Mucosa of descending colon (tissue), 3 donors: ENCODE measurements around the gene TMEM108. TPM values are rescaled to one million over a fixed set of nuclear protein-coding genes. Genes with fewer than 3 reads are reported as not detected.

Experiments used
- ATAC-seq: fragments of 200-7000 bp; cut with Tn5 transposase; one replicate; pipeline ENCODE4 v1.9.1; 2020; ENCODE audit warnings: mild to moderate bottlenecking, moderate library complexity
- DNase-seq, 3 donors: peaks; one replicate each; pipeline ENCODE4 v3.0.0-alpha.2; 2020
- H3K36me3 ChIP-seq: fragments of 200-600 bp; one replicate; pipeline ENCODE4 v1.8.0; 2021; ENCODE audit warnings: low read depth, mild to moderate bottlenecking
- H3K4me1 ChIP-seq: fragments of 200-600 bp; one replicate; pipeline ENCODE4 v1.8.0; 2021; ENCODE audit warnings: low read depth, mild to moderate bottlenecking
- H3K4me3 ChIP-seq: fragments of 200-600 bp; one replicate; pipeline ENCODE4 v1.8.0; 2021; ENCODE audit warnings: mild to moderate bottlenecking
- H3K9me3 ChIP-seq: fragments of 200-600 bp; one replicate; pipeline ENCODE4 v1.8.0; 2021; ENCODE audit warnings: mild to moderate bottlenecking
- intact Hi-C, 2 donors: fragments of 100-400 bp; cut with DNase I in 1 of 2; cut with micrococcal nuclease in 1 of 2; formaldehyde crosslinking; loops; one replicate each; pipeline versions ENCODE4 v1.11.0 to v1.11.1; 2022; cut with DNase I, micrococcal nuclease
- total RNA-seq, 3 donors: library from RNA; stranded (reverse); fragmentation: NEBNext Ultra II Directional in 2 of 3; extraction: Animal tissue kit (Norgen Biotek cat#: 25700) in 2 of 3; gene quantifications; one replicate each; pipeline versions ENCODE4 v1.2.1 to v1.2.4, GENCODE V29; 2021 to 2023
- TF ChIP-seq, protein P1 (sequence below): fragments of 200-600 bp; IDR thresholded peaks from one replicate; pipeline ENCODE4 v1.8.0; 2022; ENCODE audit warnings: antibody characterized with exemption, mild to moderate bottlenecking
- donor health status: DM: no; HTN: no; CAD: no; lungs with moderate emphysema.
- donor health status: DM: no; HTN: no; CAD: no.
- donor health status: DM: no; HTN: yes; CAD: no.

Gene TMEM108
- total RNA-seq, 3 donors from 2014 or later: 0.72 to 3.4 (median 1.1) TPM

DNA sequence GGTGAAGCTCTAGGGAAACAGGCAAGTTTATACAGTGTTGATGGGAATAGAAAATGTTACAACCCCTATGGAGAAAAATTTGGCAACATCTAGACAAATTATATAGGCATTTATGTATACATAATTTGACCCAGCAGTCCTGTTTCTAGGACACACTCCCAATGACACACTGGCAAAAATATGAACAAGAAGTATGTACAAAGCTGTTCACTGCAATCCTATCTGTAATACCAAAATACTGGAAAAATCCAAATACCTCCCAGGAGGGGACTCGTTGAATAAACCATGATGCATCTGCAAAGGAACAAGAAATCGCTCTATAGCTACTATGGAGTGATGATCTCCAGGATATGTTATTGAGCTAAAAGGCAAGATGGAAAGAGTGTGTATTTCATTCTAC lies 370.2 kb downstream of the TMEM108 start:
- intact Hi-C loops: no loop called here
- no peak for DNase-seq
- H3K4me3 ChIP-seq: no peak overlapping the region
- no peak for ATAC-seq
- H3K4me1 ChIP-seq: peaks cover 3% of the 10 kb centered on the region
- TF ChIP-seq, protein P1, sequence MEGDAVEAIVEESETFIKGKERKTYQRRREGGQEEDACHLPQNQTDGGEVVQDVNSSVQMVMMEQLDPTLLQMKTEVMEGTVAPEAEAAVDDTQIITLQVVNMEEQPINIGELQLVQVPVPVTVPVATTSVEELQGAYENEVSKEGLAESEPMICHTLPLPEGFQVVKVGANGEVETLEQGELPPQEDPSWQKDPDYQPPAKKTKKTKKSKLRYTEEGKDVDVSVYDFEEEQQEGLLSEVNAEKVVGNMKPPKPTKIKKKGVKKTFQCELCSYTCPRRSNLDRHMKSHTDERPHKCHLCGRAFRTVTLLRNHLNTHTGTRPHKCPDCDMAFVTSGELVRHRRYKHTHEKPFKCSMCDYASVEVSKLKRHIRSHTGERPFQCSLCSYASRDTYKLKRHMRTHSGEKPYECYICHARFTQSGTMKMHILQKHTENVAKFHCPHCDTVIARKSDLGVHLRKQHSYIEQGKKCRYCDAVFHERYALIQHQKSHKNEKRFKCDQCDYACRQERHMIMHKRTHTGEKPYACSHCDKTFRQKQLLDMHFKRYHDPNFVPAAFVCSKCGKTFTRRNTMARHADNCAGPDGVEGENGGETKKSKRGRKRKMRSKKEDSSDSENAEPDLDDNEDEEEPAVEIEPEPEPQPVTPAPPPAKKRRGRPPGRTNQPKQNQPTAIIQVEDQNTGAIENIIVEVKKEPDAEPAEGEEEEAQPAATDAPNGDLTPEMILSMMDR: no peak
- H3K36me3 ChIP-seq: no peaks in the 10 kb centered on the region
- H3K9me3 ChIP-seq: no peaks in the 10 kb centered on the region

DNA sequence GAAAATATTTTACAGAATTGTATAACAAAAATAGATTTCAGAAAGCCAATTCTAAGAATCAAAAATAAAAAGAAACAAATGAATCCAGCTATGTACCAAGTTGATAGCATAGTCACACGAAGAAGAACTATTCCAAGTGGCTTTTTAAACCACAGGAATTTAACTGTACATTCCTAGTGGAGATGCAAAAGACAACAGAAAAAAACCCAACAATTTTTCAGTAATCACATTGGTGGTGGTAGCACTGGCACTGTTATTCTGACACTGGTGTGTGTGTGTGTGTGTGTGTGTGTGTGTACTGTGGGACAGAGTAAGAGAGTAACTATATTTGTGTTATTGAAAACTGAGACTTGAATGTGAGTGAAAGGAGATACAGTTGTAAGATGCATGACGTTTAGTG lies 370.8 kb downstream of the TMEM108 start:
- ATAC-seq (no peak), DNase-seq (no peak)
- Histone ChIP-seq H3K9me3 (no peaks in the 10 kb centered on the region), H3K4me1 (peaks cover 6% of the 10 kb centered on the region), H3K36me3 (no peaks in the 10 kb centered on the region), H3K4me3 (no peak overlapping the region)
- TF ChIP-seq, protein P1: no peak
- intact Hi-C loops: no loop called here

DNA sequence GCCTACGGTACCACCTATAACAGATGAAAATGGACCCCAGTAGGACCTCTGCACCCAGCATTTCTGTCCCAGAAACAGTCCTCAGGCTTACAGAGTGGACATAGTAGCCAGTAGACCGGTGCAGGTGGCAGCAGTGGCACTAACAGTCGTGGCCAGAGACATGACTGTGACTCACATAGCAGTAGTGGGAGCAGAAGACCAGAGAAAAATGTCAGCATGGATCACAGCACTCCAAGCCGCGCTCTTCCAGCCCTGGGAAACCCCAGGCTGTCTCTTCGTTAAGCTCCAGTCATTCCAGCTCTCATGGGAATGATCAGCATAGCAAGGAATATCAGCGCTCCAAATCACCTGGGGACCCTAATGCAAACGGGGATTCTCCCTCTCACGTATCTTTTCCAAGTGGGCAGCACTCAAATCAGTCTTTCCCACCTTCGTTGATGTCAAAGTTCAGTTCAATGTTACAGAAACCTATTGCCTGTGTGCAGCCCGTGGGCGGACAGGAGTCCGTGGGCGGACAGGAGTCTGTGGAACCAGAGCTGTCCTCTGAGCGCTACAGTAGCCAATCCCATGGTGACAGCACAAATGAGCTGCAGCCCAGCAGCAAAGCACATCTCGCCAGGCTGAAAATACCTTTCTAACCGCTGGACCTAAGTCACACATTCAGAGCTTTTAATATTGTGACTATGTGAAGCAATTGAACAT lies 372.2 kb downstream of the TMEM108 start:
- Histone ChIP-seq H3K36me3 (no peaks in the 10 kb centered on the region), H3K4me3 (no peak overlapping the region), H3K9me3 (no peaks in the 10 kb centered on the region), H3K4me1 (peaks cover 6% of the 10 kb centered on the region)
- intact Hi-C loops: no loop called here
- TF ChIP-seq, protein P1: no peak
- DNase-seq (no peak), ATAC-seq (no peak)

DNA sequence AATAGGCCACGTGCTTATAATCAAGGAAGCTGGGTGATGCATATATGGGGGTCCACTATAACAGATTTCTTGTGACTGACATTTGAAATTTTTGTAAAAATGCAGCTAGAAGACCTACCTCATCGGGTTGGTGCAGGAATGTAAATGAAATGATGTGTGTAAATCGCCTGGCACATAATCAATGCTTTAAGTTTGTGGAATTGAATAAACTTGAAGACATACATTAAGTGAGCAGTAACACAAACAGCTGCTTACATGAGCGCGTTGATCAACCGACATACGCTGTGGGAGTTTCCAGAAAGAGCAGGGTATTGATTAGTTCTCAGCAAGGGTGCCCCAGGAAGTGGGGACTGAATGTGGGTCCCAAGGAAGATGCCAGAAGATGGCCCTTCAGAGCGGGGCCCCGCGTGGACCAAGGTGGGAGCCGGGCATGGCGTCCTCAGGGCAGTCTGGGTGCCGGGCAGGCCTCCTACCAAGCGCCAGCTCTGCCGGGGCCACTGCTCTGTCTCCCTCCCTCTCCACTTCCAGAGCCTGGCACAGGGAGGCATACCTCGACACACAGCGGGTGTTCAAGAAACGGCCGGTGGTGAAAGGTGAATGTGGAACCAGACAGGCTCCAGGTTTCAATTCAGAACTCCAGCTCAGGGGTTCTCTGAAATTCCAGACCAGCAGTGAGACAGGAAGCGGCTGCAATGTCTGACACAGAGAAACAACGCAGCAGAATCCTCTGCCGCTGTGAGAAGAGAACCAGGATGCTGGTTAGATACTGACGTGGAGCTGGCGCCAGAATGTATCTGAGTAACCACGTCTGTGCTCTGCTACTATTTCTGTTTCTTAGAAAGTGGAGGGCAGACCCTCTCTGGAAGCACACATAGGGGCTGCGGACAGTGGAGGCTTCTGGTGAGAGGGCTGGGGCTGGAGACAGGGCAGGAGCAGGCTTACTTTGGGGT lies 374.3 kb downstream of the TMEM108 start:
- intact Hi-C loops: no loop called here
- ATAC-seq (peak; percentile 18), DNase-seq (no peak)
- TF ChIP-seq, protein P1: no peak
- Histone ChIP-seq H3K4me1 (peaks cover 6% of the 10 kb centered on the region), H3K36me3 (no peaks in the 10 kb centered on the region), H3K9me3 (no peaks in the 10 kb centered on the region), H3K4me3 (no peak overlapping the region)

DNA sequence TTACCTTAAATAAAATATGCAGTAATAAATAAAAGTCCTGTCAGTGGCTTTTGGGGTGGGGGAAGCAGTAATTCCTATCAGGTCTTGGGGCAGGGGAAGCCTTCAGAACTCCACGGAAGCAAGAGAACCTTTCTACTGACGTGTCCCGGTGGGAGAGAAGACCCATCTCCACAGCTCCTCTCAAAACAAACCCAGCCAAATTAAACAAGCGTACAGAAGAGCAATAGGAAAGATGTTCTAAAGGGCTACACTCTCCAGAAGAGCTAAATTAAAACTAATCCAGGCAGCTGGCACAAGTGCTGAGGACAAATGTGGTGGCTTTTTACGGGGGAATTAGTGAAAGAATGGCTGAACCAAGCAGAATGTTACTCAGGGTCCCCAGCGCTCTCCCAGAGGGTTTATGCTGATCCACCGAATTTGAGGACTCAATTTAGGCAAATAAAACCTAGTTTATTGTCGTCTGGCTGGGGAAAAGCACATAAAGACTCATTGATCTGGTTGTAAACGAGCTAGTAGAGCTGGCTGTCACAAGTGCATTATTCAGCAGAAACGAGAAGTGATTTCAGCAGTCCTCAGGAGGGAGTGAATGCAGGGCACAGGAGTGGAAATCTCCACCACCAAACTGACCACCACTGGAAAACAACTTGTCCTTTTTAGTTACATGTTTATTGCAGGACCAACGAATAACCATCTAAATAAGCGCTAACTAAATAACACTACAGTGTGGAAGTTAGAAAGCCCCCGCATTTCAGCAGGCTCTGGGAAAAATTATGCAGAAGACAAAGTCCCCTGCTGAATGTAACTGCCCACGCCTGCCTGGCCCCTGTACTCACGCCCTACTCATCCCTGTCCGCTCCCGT lies 375.2 kb downstream of the TMEM108 start:
- DNase-seq (peak in 1 of 3 donors; percentile 5), ATAC-seq (peak; percentile 62)
- intact Hi-C loops: no loop called here
- TF ChIP-seq, protein P1: no peak
- no peaks in the 10 kb centered on the region for H3K36me3 ChIP-seq
- H3K9me3 ChIP-seq: no peaks in the 10 kb centered on the region
- peaks cover 6% of the 10 kb centered on the region for H3K4me1 ChIP-seq
- H3K4me3 ChIP-seq: no peak overlapping the region
